Measurements from ENCODE around the gene TBC1D16.

Gene TBC1D16

DNA sequence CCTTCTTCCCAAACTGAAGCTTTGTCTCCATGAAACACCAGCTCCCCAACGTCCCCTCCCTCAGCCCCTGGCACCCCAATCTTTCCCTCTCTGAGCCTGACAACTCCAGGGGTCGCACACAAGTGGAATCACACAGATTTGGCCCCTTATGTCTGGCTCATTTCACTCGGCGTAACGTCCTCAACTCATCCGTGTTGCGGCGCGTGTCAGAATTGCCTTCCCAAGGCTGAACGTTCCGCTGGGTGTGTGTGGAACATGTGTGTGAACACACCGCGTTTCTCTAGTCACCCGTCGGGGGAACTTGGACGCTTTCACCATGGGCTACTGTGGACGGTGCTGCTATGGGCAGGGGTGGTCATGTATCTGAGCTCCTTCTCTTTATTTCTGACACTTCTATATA lies 45.0 kb downstream of the TBC1D16 start:
- no peak overlapping the region for H3K4me2 ChIP-seq (ENCODE audit: low read depth, low read length, poor library complexity, severe bottlenecking)
- no peaks in the 10 kb centered on the region for H3K9me2 ChIP-seq (replicated peaks; ENCODE audit: low read depth, low read length)
- H3K4me1 ChIP-seq (ENCODE audit: insufficient read depth, low read length, poor library complexity, severe bottlenecking), result peaks cover 31% of the 10 kb centered on the region
- H3K9ac ChIP-seq (ENCODE audit: low read depth, low read length, poor library complexity, severe bottlenecking), result no peak overlapping the region
- H4K20me1 ChIP-seq (ENCODE audit: insufficient read depth, low read length, poor library complexity, severe bottlenecking), result no peaks in the 10 kb centered on the region
- TF ChIP-seq EZH2phosphoT487 (IDR thresholded peaks at IDR 0.05; ENCODE audit: borderline replicate concordance), result no peak
- TF ChIP-seq, protein P1, sequence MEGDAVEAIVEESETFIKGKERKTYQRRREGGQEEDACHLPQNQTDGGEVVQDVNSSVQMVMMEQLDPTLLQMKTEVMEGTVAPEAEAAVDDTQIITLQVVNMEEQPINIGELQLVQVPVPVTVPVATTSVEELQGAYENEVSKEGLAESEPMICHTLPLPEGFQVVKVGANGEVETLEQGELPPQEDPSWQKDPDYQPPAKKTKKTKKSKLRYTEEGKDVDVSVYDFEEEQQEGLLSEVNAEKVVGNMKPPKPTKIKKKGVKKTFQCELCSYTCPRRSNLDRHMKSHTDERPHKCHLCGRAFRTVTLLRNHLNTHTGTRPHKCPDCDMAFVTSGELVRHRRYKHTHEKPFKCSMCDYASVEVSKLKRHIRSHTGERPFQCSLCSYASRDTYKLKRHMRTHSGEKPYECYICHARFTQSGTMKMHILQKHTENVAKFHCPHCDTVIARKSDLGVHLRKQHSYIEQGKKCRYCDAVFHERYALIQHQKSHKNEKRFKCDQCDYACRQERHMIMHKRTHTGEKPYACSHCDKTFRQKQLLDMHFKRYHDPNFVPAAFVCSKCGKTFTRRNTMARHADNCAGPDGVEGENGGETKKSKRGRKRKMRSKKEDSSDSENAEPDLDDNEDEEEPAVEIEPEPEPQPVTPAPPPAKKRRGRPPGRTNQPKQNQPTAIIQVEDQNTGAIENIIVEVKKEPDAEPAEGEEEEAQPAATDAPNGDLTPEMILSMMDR (conservative IDR thresholded peaks at IDR 0.05; ENCODE audit: low read length), result no peak
- H3K79me2 ChIP-seq (ENCODE audit: insufficient read depth, low read length), result no peaks in the 10 kb centered on the region; the same call in 1 of the 2 replicates
- no peak overlapping the region for H3K4me3 ChIP-seq (ENCODE audit: low read length, poor library complexity, severe bottlenecking)
- H3K27me3 ChIP-seq (ENCODE audit: insufficient read depth, low read length, poor library complexity, severe bottlenecking), result no peaks in the 10 kb centered on the region
- no peak overlapping the region for H2AFZ ChIP-seq (ENCODE audit: low read length)
- no peaks in the 10 kb centered on the region for H3K36me3 ChIP-seq (ENCODE audit: insufficient read depth, low read length)
- H3K9me3 ChIP-seq (ENCODE audit: insufficient read depth, low read depth, low read length), result no peaks in the 10 kb centered on the region
- 0 out of 2 replicates have a peak, but pooled peaks cover 2% of the 10 kb centered on the region for H3F3A ChIP-seq (ENCODE audit: low read depth)

DNA sequence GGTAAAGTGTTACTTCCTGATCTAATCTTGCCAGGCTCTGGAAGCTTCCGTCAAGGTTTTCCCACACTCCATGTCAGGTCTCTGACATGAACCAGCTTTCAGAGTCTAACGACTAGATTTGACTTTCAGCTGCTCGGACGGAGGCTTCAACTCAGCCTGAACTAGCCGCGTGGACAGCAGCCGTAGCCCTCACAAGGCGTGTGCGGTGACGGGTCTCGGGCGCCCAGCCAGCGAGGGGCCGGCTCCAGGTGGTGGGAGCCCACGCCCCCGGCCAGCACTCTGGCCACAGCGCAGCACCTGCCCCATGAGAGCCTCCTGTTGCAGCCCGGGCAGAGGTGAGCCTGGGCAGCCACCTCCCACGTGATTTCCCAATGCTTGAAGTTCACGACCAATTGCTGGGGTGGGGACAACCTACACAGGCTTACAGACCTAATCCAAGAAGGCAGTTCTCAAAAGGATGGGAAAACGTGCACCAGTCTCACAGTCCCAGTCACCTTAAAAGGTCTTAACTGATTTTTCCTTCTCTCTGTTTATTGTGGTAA lies 45.5 kb downstream of the TBC1D16 start:
- H3K4me2 ChIP-seq (ENCODE audit: low read depth, low read length, poor library complexity, severe bottlenecking), result no peak overlapping the region
- H3K9ac ChIP-seq (ENCODE audit: low read depth, low read length, poor library complexity, severe bottlenecking), result no peak overlapping the region
- H3F3A ChIP-seq (ENCODE audit: low read depth), result no peaks in the 10 kb centered on the region
- H3K27me3 ChIP-seq (ENCODE audit: insufficient read depth, low read length, poor library complexity, severe bottlenecking), result no peaks in the 10 kb centered on the region
- H3K4me3 ChIP-seq (ENCODE audit: low read length, poor library complexity, severe bottlenecking), result no peak overlapping the region
- H3K9me2 ChIP-seq (replicated peaks; ENCODE audit: low read depth, low read length), result no peaks in the 10 kb centered on the region
- H2AFZ ChIP-seq (ENCODE audit: low read length), result no peak overlapping the region
- no peak for TF ChIP-seq EZH2phosphoT487 (IDR thresholded peaks at IDR 0.05; ENCODE audit: borderline replicate concordance)
- TF ChIP-seq, protein P1 (conservative IDR thresholded peaks at IDR 0.05; ENCODE audit: low read length), result no peak
- H3K4me1 ChIP-seq (ENCODE audit: insufficient read depth, low read length, poor library complexity, severe bottlenecking), result peaks cover 29% of the 10 kb centered on the region
- no peaks in the 10 kb centered on the region for H3K9me3 ChIP-seq (ENCODE audit: insufficient read depth, low read depth, low read length)
- H3K36me3 ChIP-seq (ENCODE audit: insufficient read depth, low read length), result no peaks in the 10 kb centered on the region
- H3K79me2 ChIP-seq (ENCODE audit: insufficient read depth, low read length), result no peaks in the 10 kb centered on the region; the same call in 1 of the 2 replicates
- no peaks in the 10 kb centered on the region for H4K20me1 ChIP-seq (ENCODE audit: insufficient read depth, low read length, poor library complexity, severe bottlenecking)

DNA sequence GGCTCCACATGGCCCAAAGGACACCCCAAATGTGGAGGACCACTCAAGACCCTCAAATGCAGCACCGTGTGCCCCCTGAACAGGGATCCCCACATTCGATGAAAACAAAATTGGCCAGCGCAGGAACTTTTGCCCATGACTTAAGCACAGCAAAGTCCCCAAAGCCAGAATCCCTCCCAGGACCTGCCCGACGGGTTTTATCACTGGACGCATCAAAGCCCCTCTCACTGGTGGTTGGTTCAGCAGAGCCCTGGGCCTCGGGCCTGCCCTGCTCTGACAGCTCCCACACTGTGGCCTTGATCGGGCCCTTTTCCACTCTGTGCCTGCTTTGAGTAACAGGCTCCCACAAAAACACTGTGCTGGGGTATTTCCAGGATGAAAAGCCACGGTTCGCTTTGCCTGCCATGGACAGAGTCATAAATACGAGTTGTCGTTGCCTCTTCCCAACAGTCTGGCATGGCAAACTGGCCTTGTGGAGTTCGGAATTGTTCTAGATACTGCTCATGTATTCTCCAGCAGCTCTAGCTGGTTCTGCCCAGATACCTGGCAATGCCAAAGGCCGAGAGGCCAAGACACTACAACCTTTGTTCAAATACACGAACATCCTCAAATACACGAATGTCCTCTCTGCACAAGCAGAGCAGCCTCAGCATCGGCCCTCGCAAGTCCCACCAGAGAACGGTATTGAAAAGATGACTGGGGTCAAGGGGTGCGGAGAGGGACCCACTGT lies 46.4 kb downstream of the TBC1D16 start:
- H3K4me2 ChIP-seq (ENCODE audit: low read depth, low read length, poor library complexity, severe bottlenecking), result no peak overlapping the region
- no peaks in the 10 kb centered on the region for H3K36me3 ChIP-seq (ENCODE audit: insufficient read depth, low read length)
- TF ChIP-seq, protein P1 (conservative IDR thresholded peaks at IDR 0.05; ENCODE audit: low read length), result no peak
- TF ChIP-seq EZH2phosphoT487 (IDR thresholded peaks at IDR 0.05; ENCODE audit: borderline replicate concordance), result no peak
- no peaks in the 10 kb centered on the region; the same call in 1 of the 2 replicates for H3K79me2 ChIP-seq (ENCODE audit: insufficient read depth, low read length)
- H3K9me2 ChIP-seq (replicated peaks; ENCODE audit: low read depth, low read length), result no peaks in the 10 kb centered on the region
- no peaks in the 10 kb centered on the region for H3F3A ChIP-seq (ENCODE audit: low read depth)
- peaks cover 29% of the 10 kb centered on the region for H3K4me1 ChIP-seq (ENCODE audit: insufficient read depth, low read length, poor library complexity, severe bottlenecking)
- H3K4me3 ChIP-seq (ENCODE audit: low read length, poor library complexity, severe bottlenecking), result no peak overlapping the region
- no peaks in the 10 kb centered on the region for H3K9me3 ChIP-seq (ENCODE audit: insufficient read depth, low read depth, low read length)
- H3K27me3 ChIP-seq (ENCODE audit: insufficient read depth, low read length, poor library complexity, severe bottlenecking), result no peaks in the 10 kb centered on the region
- H4K20me1 ChIP-seq (ENCODE audit: insufficient read depth, low read length, poor library complexity, severe bottlenecking), result no peaks in the 10 kb centered on the region
- H2AFZ ChIP-seq (ENCODE audit: low read length), result no peak overlapping the region
- H3K9ac ChIP-seq (ENCODE audit: low read depth, low read length, poor library complexity, severe bottlenecking), result no peak overlapping the region

Data from Loucy (cell line).